Neural cell (in vitro differentiated cells): ENCODE results near the gene CSF2. TPM values are rescaled to one million over a fixed set of nuclear protein-coding genes. Genes with fewer than 3 reads are reported as not detected.

Experiments
- H2AFZ ChIP-seq: fragments of 200-600, 300-800 bp; sonication (generic), shearing (Covaris generic); 2 replicates; pipeline ENCODE4 v1.6.0; 2014; ENCODE audit warnings: low read depth, mild to moderate bottlenecking, antibody characterized with exemption, low read length, moderate library complexity
- H3F3A ChIP-seq: fragments of 200-600 bp; shearing (Covaris generic); 2 replicates; pipeline ENCODE4 v1.6.1; 2016; ENCODE audit warnings: mild to moderate bottlenecking, moderate library complexity, mixed read lengths, antibody characterized with exemption, low read length; ENCODE audit not compliant: insufficient read depth, poor library complexity, severe bottlenecking
- H3K27ac ChIP-seq: fragments of 200-600, 300-800 bp; sonication (generic), shearing (Covaris generic); 2 replicates; pipeline ENCODE4 v1.5.1; 2014; ENCODE audit warnings: mild to moderate bottlenecking, low read length, moderate library complexity
- H3K27me3 ChIP-seq: fragments of 300-800, 200-600 bp; sonication (generic), shearing (Covaris generic); 2 replicates; pipeline ENCODE4 v1.6.0; 2014; ENCODE audit warnings: mild to moderate bottlenecking, low read depth, low read length, moderate library complexity; ENCODE audit not compliant: insufficient read depth
- H3K36me3 ChIP-seq: fragments of 300-800, 200-600 bp; sonication (generic), shearing (Covaris generic); 2 replicates; pipeline ENCODE4 v1.5.1; 2014; ENCODE audit warnings: mild to moderate bottlenecking, antibody characterized with exemption, low read length, moderate library complexity; ENCODE audit not compliant: insufficient read depth
- H3K4me2 ChIP-seq: fragments of 300-800, 200-600 bp; sonication (generic), shearing (Covaris generic); 2 replicates; pipeline ENCODE4 v1.6.0; 2014; ENCODE audit warnings: mild to moderate bottlenecking, low read length
- H3K4me3 ChIP-seq: fragments of 300-800, 200-600 bp; sonication (generic), shearing (Covaris generic); 2 replicates; pipeline ENCODE4 v1.5.1; 2014; ENCODE audit warnings: mild to moderate bottlenecking, low read length, moderate library complexity
- H3K79me2 ChIP-seq: fragments of 200-600 bp; shearing (Covaris generic); replicated peaks from 2 replicates; pipeline ENCODE4 v1.6.0; 2014; ENCODE audit warnings: mild to moderate bottlenecking, low read length, moderate library complexity; ENCODE audit not compliant: insufficient read depth
- H3K9ac ChIP-seq: fragments of 300-800, 200-600 bp; sonication (generic), shearing (Covaris generic); 2 replicates; pipeline ENCODE4 v1.6.1; 2016; ENCODE audit warnings: mild to moderate bottlenecking, low read length, mixed read lengths
- H3K9me2 ChIP-seq: fragments of 200-600 bp; shearing (Covaris generic); 2 replicates; pipeline ENCODE4 v1.6.1; 2016; ENCODE audit warnings: mild to moderate bottlenecking, low read length, mixed read lengths; ENCODE audit not compliant: insufficient read depth
- H3K9me3 ChIP-seq: fragments of 200-600, 300-800 bp; sonication (generic), shearing (Covaris generic); 2 replicates; pipeline ENCODE4 v1.6.1; 2016; ENCODE audit warnings: mild to moderate bottlenecking, mixed run types, low read length, moderate library complexity, mixed read lengths
- H4K20me1 ChIP-seq: fragments of 200-600 bp; shearing (Covaris generic); 2 replicates; pipeline ENCODE4 v1.6.1; 2016; ENCODE audit warnings: mild to moderate bottlenecking, mixed run types; ENCODE audit not compliant: insufficient read depth
- EP300 ChIP-seq: fragments of 450-650 bp; conservative IDR thresholded peaks from 2 replicates; pipeline ENCODE4 v1.6.1; 2014; ENCODE audit warnings: antibody characterized with exemption, mild to moderate bottlenecking, moderate library complexity; ENCODE audit not compliant: poor library complexity, severe bottlenecking
- EZH2 ChIP-seq: fragments of 200-600, 300-800 bp; shearing (Covaris generic), sonication (generic); IDR thresholded peaks from 2 replicates; pipeline ENCODE4 v1.6.1; 2014; ENCODE audit warnings: antibody characterized with exemption, low read length, borderline replicate concordance, mild to moderate bottlenecking; ENCODE audit not compliant: insufficient read depth, poor library complexity, severe bottlenecking
- MXI1 ChIP-seq: fragments of 450-650 bp; conservative IDR thresholded peaks from 2 replicates; pipeline ENCODE4 v1.6.1; 2014; ENCODE audit warnings: antibody characterized with exemption, mild to moderate bottlenecking; ENCODE audit not compliant: poor library complexity, severe bottlenecking
- POLR2AphosphoS5 ChIP-seq: IDR thresholded peaks from 2 replicates; pipeline ENCODE4 v1.6.1; 2012
- RAD21 ChIP-seq: fragments of 450-650 bp; conservative IDR thresholded peaks from 2 replicates; pipeline ENCODE4 v1.6.1; 2014; ENCODE audit warnings: antibody characterized with exemption, mild to moderate bottlenecking, moderate library complexity
- SMC3 ChIP-seq: fragments of 450-650 bp; conservative IDR thresholded peaks from 2 replicates; pipeline ENCODE4 v1.6.1; 2014; ENCODE audit warnings: antibody characterized with exemption, mild to moderate bottlenecking, moderate library complexity; ENCODE audit not compliant: poor library complexity
- TAF1 ChIP-seq: IDR thresholded peaks from 2 replicates; pipeline ENCODE4 v1.6.1; 2012; ENCODE audit warnings: low read depth
- polyA plus RNA-seq: library from polyadenylated mRNA; depleted of rRNA; stranded (reverse); fragments of >200 nt; gene quantifications from 2 replicates; pipeline ENCODE4 v1.2.3, GENCODE V29; 2014
- TF ChIP-seq, protein P1 (sequence below): fragments of 450-650 bp; IDR thresholded peaks from 2 replicates; pipeline ENCODE4 v1.5.1; 2014; ENCODE audit warnings: antibody characterized with exemption, mild to moderate bottlenecking, moderate library complexity; ENCODE audit not compliant: poor library complexity, severe bottlenecking
- TF ChIP-seq, protein P2 (sequence below): IDR thresholded peaks from 2 replicates; pipeline ENCODE4 v1.6.1; 2012; ENCODE audit warnings: borderline replicate concordance

Gene CSF2
- polyA plus RNA-seq, 1 donor from 2014 or later, result not detected

DNA sequence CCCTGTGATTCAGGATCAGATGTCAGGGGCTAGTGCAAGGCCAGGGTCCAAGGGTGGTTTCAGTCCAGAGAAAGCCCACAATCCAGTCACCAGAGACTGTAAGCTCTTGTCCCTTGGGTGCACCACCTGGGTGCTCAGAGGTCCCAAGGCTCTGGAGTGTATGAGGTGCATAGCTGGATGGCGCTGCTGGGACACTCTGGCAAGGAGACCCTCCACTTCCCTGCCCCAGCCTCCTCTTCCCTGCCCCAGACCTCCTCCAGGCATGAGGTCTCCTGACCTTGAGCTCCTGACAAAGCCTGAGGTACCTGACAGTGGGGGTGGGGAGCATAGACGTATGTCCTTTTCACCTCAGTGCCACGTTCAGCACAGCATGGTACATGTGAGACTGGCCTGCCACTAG lies 7.0 kb downstream of the CSF2 start:
- H3K9me2 ChIP-seq, result no peaks in the 10 kb centered on the region

DNA sequence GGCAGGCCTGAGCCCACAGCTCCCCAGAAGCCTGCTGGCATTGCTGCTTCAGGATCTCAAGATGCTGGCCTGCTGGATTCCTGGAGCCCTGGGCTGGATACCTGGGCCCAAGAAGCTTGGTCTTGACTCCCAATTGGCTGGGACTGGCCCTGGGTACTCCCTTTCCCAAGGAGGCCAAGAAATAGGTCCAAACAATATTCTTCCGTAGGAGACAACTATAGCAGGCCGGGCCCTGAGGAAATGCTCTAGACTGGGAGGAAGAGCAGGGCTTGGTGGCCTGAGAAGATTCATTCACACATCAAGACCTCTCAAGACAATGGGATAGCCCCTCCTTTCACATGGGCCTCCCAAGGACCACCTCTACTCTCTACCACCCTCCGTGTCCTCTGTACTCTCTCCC lies 7.9 kb downstream of the CSF2 start:
- Histone ChIP-seq H3K9me2 (no peaks in the 10 kb centered on the region), H2AFZ (no peak overlapping the region), H3K36me3 (no peaks in the 10 kb centered on the region), H3K9me3 (no peaks in the 10 kb centered on the region), H3K4me2 (no peak overlapping the region), H3K27ac (no peak overlapping the region), H3K9ac (no peak overlapping the region), H3F3A (no peaks in the 10 kb centered on the region), H4K20me1 (no peaks in the 10 kb centered on the region), H3K4me3 (no peak overlapping the region), H3K79me2 (no peaks in the 10 kb centered on the region), H3K27me3 (no peaks in the 10 kb centered on the region)
- TF ChIP-seq EP300 (no peak), MXI1 (no peak), TAF1 (no peak), POLR2AphosphoS5 (no peak), EZH2 (no peak)
- TF ChIP-seq, protein P1, sequence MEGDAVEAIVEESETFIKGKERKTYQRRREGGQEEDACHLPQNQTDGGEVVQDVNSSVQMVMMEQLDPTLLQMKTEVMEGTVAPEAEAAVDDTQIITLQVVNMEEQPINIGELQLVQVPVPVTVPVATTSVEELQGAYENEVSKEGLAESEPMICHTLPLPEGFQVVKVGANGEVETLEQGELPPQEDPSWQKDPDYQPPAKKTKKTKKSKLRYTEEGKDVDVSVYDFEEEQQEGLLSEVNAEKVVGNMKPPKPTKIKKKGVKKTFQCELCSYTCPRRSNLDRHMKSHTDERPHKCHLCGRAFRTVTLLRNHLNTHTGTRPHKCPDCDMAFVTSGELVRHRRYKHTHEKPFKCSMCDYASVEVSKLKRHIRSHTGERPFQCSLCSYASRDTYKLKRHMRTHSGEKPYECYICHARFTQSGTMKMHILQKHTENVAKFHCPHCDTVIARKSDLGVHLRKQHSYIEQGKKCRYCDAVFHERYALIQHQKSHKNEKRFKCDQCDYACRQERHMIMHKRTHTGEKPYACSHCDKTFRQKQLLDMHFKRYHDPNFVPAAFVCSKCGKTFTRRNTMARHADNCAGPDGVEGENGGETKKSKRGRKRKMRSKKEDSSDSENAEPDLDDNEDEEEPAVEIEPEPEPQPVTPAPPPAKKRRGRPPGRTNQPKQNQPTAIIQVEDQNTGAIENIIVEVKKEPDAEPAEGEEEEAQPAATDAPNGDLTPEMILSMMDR, result no peak
- TF ChIP-seq, protein P2, sequence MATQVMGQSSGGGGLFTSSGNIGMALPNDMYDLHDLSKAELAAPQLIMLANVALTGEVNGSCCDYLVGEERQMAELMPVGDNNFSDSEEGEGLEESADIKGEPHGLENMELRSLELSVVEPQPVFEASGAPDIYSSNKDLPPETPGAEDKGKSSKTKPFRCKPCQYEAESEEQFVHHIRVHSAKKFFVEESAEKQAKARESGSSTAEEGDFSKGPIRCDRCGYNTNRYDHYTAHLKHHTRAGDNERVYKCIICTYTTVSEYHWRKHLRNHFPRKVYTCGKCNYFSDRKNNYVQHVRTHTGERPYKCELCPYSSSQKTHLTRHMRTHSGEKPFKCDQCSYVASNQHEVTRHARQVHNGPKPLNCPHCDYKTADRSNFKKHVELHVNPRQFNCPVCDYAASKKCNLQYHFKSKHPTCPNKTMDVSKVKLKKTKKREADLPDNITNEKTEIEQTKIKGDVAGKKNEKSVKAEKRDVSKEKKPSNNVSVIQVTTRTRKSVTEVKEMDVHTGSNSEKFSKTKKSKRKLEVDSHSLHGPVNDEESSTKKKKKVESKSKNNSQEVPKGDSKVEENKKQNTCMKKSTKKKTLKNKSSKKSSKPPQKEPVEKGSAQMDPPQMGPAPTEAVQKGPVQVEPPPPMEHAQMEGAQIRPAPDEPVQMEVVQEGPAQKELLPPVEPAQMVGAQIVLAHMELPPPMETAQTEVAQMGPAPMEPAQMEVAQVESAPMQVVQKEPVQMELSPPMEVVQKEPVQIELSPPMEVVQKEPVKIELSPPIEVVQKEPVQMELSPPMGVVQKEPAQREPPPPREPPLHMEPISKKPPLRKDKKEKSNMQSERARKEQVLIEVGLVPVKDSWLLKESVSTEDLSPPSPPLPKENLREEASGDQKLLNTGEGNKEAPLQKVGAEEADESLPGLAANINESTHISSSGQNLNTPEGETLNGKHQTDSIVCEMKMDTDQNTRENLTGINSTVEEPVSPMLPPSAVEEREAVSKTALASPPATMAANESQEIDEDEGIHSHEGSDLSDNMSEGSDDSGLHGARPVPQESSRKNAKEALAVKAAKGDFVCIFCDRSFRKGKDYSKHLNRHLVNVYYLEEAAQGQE, result no peak

More for the DNA sequence above, 7.0 kb downstream of the CSF2 start:
- no peak overlapping the region for H3K4me2 ChIP-seq
- no peaks in the 10 kb centered on the region for H3K9me3 ChIP-seq
- H4K20me1 ChIP-seq, result no peaks in the 10 kb centered on the region
- no peak overlapping the region for H3K9ac ChIP-seq
- no peak overlapping the region for H2AFZ ChIP-seq
- no peaks in the 10 kb centered on the region for H3K27me3 ChIP-seq
- TF ChIP-seq SMC3 (no peak), EP300 (no peak), MXI1 (no peak), RAD21 (no peak), TAF1 (no peak)
- TF ChIP-seq, protein P2, result no peak
- H3K79me2 ChIP-seq, result no peaks in the 10 kb centered on the region
- no peaks in the 10 kb centered on the region for H3K36me3 ChIP-seq
- H3K4me3 ChIP-seq, result no peak overlapping the region
- H3K27ac ChIP-seq, result no peak overlapping the region
- H3F3A ChIP-seq, result no peaks in the 10 kb centered on the region
